GM12878 (cell line): ENCODE data around the gene CFAP57. TPM values are rescaled to one million over a fixed set of nuclear protein-coding genes. Genes with fewer than 3 reads are reported as not detected.

Experiments used
- ATAC-seq: fragments of 200-7000 bp; cut with Tn5 transposase; 3 replicates; pipeline ENCODE4 v1.9.1; 2020; ENCODE audit warnings: mild to moderate bottlenecking, moderate library complexity
- BruUV-seq: library from RNA; stranded (reverse); fragments of 400-500 nt; replicated peaks from 2 replicates; lab custom pipeline; 2021; lab: Mats Ljungman, UMichigan
- CTCF ChIA-PET: fragments of 300-600 bp; sonication (Branson Sonifier 250); formaldehyde crosslinking; extraction: SDS; loops from one replicate; lab custom pipeline; 2021; ENCODE audit warnings: inconsistent platforms; lab: Yijun Ruan, JAX
- POLR2A ChIA-PET: fragments of 350-600 bp; formaldehyde crosslinking; extraction: SDS; loops from one replicate; lab custom pipeline; 2021; ENCODE audit warnings: inconsistent platforms; lab: Charles Lee
- RAD21 ChIA-PET: fragments of 300-600 bp; sonication (Branson Sonifier 250); formaldehyde crosslinking; loops from one replicate; lab custom pipeline; 2023; ENCODE audit warnings: antibody characterized with exemption; ENCODE audit not compliant: unreplicated experiment; lab: Charles Lee
- SMC1A ChIA-PET: fragments of 300-600 bp; sonication (Branson Sonifier 250); formaldehyde crosslinking; loops from one replicate; lab custom pipeline; 2023; ENCODE audit not compliant: unreplicated experiment, uncharacterized antibody; lab: Charles Lee
- DNase-seq: peaks from one replicate; pipeline ENCODE4 v3.0.0-alpha.2; 2011; ENCODE audit warnings: low read depth, low spot score
- FAIRE-seq: peaks from 3 replicates; lab custom pipeline; 2011; peaks lifted over from hg19 to GRCh38; lab: Jason Lieb, UNC
- H2AFZ ChIP-seq: 2 replicates; pipeline ENCODE4 v1.6.0; 2011; ENCODE audit warnings: low read depth, low read length, control low read depth; ENCODE audit not compliant: control insufficient read depth
- H3K27ac ChIP-seq: 2 replicates; pipeline ENCODE4 v1.5.1; 2011; ENCODE audit warnings: control low read depth; ENCODE audit not compliant: control insufficient read depth, insufficient read depth
- H3K27me3 ChIP-seq, 2 experiments: replicated peaks in 1 of 2; 2 replicates each; pipeline versions ENCODE4 v1.6.0 to v1.6.1; 2011; ENCODE audit warnings: low read length in 1 of 2; ENCODE audit not compliant: control insufficient read depth in 2 of 2, insufficient read depth in 2 of 2
- H3K36me3 ChIP-seq, 2 experiments: 2 replicates each; pipeline ENCODE4 v1.5.1; 2011; ENCODE audit warnings: low read length in 1 of 2; ENCODE audit not compliant: control insufficient read depth in 2 of 2, insufficient read depth in 2 of 2
- H3K4me1 ChIP-seq: 2 replicates; pipeline ENCODE4 v1.6.1; 2011; ENCODE audit warnings: mild to moderate bottlenecking, low read length, moderate library complexity, mixed read lengths; ENCODE audit not compliant: control insufficient read depth, insufficient read depth
- H3K4me2 ChIP-seq: 2 replicates; pipeline ENCODE4 v1.6.0; 2011; ENCODE audit warnings: control low read depth; ENCODE audit not compliant: control insufficient read depth, insufficient read depth
- H3K4me3 ChIP-seq: fragments of 200-600 bp; sonication (generic); 2 replicates; pipeline ENCODE4 v1.5.1; 2016
- H3K79me2 ChIP-seq: 2 replicates; pipeline ENCODE4 v1.6.0; 2011; ENCODE audit warnings: low read length; ENCODE audit not compliant: control insufficient read depth, insufficient read depth
- H3K9ac ChIP-seq: 2 replicates; pipeline ENCODE4 v1.8.0; 2011; ENCODE audit warnings: low read length, control low read depth, mixed read lengths; ENCODE audit not compliant: control insufficient read depth, insufficient read depth
- H3K9me3 ChIP-seq: replicated peaks from 3 replicates; pipeline ENCODE4 v1.5.1; 2011; ENCODE audit warnings: mild to moderate bottlenecking, low read length; ENCODE audit not compliant: control insufficient read depth, insufficient read depth
- H4K20me1 ChIP-seq: 2 replicates; pipeline ENCODE4 v1.6.0; 2011; ENCODE audit not compliant: control insufficient read depth, insufficient read depth
- BCL3 ChIP-seq: IDR thresholded peaks from 2 replicates; pipeline ENCODE4 v1.6.1; 2011; ENCODE audit warnings: borderline replicate concordance, low read depth, mild to moderate bottlenecking, moderate library complexity, low read length; ENCODE audit not compliant: insufficient read depth, poor library complexity, severe bottlenecking
- GABPA ChIP-seq: IDR thresholded peaks from 2 replicates; pipeline ENCODE4 v1.6.1; 2014; ENCODE audit warnings: antibody characterized with exemption, low read depth, mild to moderate bottlenecking, inconsistent platforms
- GATAD2B ChIP-seq: fragments of 450-650 bp; conservative IDR thresholded peaks from 2 replicates; pipeline ENCODE4 v1.6.1; 2017; ENCODE audit warnings: low read depth, mild to moderate bottlenecking, moderate library complexity
- HDGF ChIP-seq: fragments of 450-650 bp; IDR thresholded peaks from 2 replicates; pipeline ENCODE4 v1.6.1; 2016; ENCODE audit warnings: antibody characterized with exemption
- KAT2A ChIP-seq: conservative IDR thresholded peaks from 2 replicates; pipeline ENCODE4 v1.6.1; 2011; ENCODE audit warnings: low read depth, low read length; ENCODE audit not compliant: control insufficient read depth
- KLF5 ChIP-seq: fragments of 450-650 bp; IDR thresholded peaks from 2 replicates; pipeline ENCODE4 v1.6.1; 2014; ENCODE audit warnings: mild to moderate bottlenecking; ENCODE audit not compliant: partially characterized antibody
- NFIC ChIP-seq: IDR thresholded peaks from 2 replicates; pipeline ENCODE4 v1.6.1; 2012; ENCODE audit warnings: low read depth, mild to moderate bottlenecking, inconsistent platforms, low read length, moderate library complexity
- PAX8 ChIP-seq: fragments of 450-650 bp; IDR thresholded peaks from 2 replicates; pipeline ENCODE4 v1.6.1; 2017; ENCODE audit warnings: mild to moderate bottlenecking, moderate library complexity
- RB1 ChIP-seq: fragments of 450-650 bp; formaldehyde crosslinking; IDR thresholded peaks from 2 replicates; pipeline ENCODE4 v1.6.1; 2017; ENCODE audit warnings: mild to moderate bottlenecking, borderline replicate concordance
- RUNX3 ChIP-seq: IDR thresholded peaks from 2 replicates; pipeline ENCODE4 v1.6.1; 2012; ENCODE audit warnings: low read length, inconsistent platforms
- TCF7 ChIP-seq: IDR thresholded peaks from 2 replicates; pipeline ENCODE4 v1.6.1; 2014; ENCODE audit warnings: antibody characterized with exemption, borderline replicate concordance
- ZSCAN29 ChIP-seq: fragments of 450-650 bp; IDR thresholded peaks from 2 replicates; pipeline ENCODE4 v1.6.1; 2017; ENCODE audit warnings: mild to moderate bottlenecking, moderate library complexity
- WGBS: methylation state at CpG from one replicate; pipeline ENCODE4 v1.1.6; 2016; ENCODE audit warnings: low lambda C conversion rate; ENCODE audit not compliant: insufficient replicate concordance, insufficient coverage; ENCODE audit errors: missing lambda C conversion rate; 5-methylcytosine and 5-hydroxymethylcytosine counted together
- in situ Hi-C: fragments of 300-500 bp; cut with MboI; formaldehyde crosslinking; loops from 9 replicates; pipeline ENCODE4 v1.14.3; 2018; ENCODE audit warnings: mixed read lengths
- intact Hi-C: fragments of 100-400 bp; cut with micrococcal nuclease; formaldehyde crosslinking; loops from one replicate; pipeline ENCODE4 v1.14.2; 2022; ENCODE audit not compliant: unreplicated experiment
- polyA plus RNA-seq, 11 experiments: library from polyadenylated mRNA; depleted of rRNA in 4 of 11; unstranded in 6 of 11; stranded (reverse) in 5 of 11; fragments of >200 nt; fragmentation: Nextera tagmentation in 4 of 11; fragmentation: Illumina TruSeq in 1 of 11; extraction: Ambion mirVana in 4 of 11; extraction: Trizol in 1 of 11; gene quantifications; 1 replicate in 1 of 11; 2 replicates in 10 of 11; pipeline versions ENCODE4 v1.2.1 to v1.2.3, GENCODE V29; 2011 to 2016; ENCODE audit warnings: inconsistent platforms in 2 of 11, missing spikeins in 2 of 11, low read depth in 1 of 11
- total RNA-seq, 4 experiments: library from RNA; depleted of rRNA in 3 of 4; stranded (reverse); fragments of >200 nt in 3 of 4; fragmentation: Illumina TruSeq in 1 of 4; extraction: Trizol in 1 of 4; gene quantifications; 2 replicates each; pipeline versions ENCODE4 v1.2.1 to v1.2.3, GENCODE V29; 2013 to 2021
- TF ChIP-seq, protein P1 (sequence below): IDR thresholded peaks from 2 replicates; pipeline ENCODE4 v1.6.1; 2012; ENCODE audit warnings: improper control_type of control experiment, low read depth, low read length; ENCODE audit not compliant: insufficient replicate concordance

CFAP57 gene
- total and polyA plus RNA-seq, 10 of the 15 experiments (the other 5 are each of a cell fraction or from before 2014, with no cell fraction given) = 0.45 to 4.8 (median 1.3) TPM

- H3K36me3 ChIP-seq = no peaks in the 10 kb centered on the region
- no peak overlapping the region for H3K4me3 ChIP-seq
- in situ Hi-C loops = no loop called here
- no peak overlapping the region for H2AFZ ChIP-seq
- WGBS = 89% methylated on average over 8 of the region's 8 CpGs
- CTCF ChIA-PET = interaction anchor here (0.7 to 4.3 kb wide), 5 partner anchors 9 to 63 kb away, joined by 3 to 19 read pairs (median 5); partner anchors contain the start of gene C1orf210
- H3K4me1 ChIP-seq = peaks cover 13% of the 10 kb centered on the region
- no peak overlapping the region for H3K4me2 ChIP-seq
- TF ChIP-seq BCL3 = no peak
- no peak for TF ChIP-seq RUNX3
- no peak for TF ChIP-seq ZSCAN29
- no peak for TF ChIP-seq TCF7
- TF ChIP-seq RB1 = no peak
- no peak for TF ChIP-seq KLF5
- TF ChIP-seq HDGF = no peak
- no peak for TF ChIP-seq GABPA
- TF ChIP-seq, protein P1, sequence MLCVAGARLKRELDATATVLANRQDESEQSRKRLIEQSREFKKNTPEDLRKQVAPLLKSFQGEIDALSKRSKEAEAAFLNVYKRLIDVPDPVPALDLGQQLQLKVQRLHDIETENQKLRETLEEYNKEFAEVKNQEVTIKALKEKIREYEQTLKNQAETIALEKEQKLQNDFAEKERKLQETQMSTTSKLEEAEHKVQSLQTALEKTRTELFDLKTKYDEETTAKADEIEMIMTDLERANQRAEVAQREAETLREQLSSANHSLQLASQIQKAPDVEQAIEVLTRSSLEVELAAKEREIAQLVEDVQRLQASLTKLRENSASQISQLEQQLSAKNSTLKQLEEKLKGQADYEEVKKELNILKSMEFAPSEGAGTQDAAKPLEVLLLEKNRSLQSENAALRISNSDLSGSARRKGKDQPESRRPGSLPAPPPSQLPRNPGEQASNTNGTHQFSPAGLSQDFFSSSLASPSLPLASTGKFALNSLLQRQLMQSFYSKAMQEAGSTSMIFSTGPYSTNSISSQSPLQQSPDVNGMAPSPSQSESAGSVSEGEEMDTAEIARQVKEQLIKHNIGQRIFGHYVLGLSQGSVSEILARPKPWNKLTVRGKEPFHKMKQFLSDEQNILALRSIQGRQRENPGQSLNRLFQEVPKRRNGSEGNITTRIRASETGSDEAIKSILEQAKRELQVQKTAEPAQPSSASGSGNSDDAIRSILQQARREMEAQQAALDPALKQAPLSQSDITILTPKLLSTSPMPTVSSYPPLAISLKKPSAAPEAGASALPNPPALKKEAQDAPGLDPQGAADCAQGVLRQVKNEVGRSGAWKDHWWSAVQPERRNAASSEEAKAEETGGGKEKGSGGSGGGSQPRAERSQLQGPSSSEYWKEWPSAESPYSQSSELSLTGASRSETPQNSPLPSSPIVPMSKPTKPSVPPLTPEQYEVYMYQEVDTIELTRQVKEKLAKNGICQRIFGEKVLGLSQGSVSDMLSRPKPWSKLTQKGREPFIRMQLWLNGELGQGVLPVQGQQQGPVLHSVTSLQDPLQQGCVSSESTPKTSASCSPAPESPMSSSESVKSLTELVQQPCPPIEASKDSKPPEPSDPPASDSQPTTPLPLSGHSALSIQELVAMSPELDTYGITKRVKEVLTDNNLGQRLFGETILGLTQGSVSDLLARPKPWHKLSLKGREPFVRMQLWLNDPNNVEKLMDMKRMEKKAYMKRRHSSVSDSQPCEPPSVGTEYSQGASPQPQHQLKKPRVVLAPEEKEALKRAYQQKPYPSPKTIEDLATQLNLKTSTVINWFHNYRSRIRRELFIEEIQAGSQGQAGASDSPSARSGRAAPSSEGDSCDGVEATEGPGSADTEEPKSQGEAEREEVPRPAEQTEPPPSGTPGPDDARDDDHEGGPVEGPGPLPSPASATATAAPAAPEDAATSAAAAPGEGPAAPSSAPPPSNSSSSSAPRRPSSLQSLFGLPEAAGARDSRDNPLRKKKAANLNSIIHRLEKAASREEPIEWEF = no peak
- no peak for TF ChIP-seq KAT2A
- TF ChIP-seq PAX8 = no peak
- no peak for TF ChIP-seq GATAD2B
- no peak for TF ChIP-seq NFIC
- TF ChIP-seq, all 136 proteins: peak for 0
- ChIA-PET SMC1A (interaction anchor here (1.1 to 5.9 kb wide), 8 partner anchors 14 to 74 kb away, joined by 3 to 40 read pairs (median 4); partner anchors contain the start of genes CDC20 and ELOVL1), RAD21 (interaction anchor here (0.9 to 4.7 kb wide), 14 partner anchors 10 to 160 kb away, joined by 3 to 30 read pairs (median 4); partner anchors contain the start of genes CDC20, ELOVL1 and HYI), POLR2A (interaction anchor here (0.6 to 3.0 kb wide), 6 partner anchors 9 to 355 kb away, joined by 3 to 11 read pairs (median 3); partner anchors contain the start of genes C1orf210 and KDM4A)
- intact Hi-C loops = loop anchor here (2.0 to 5.0 kb wide), 2 partner anchors 56 to 73 kb away; partner anchors contain the start of gene ELOVL1
- Histone ChIP-seq H4K20me1 (no peaks in the 10 kb centered on the region), H3K27me3 (no peaks in the 10 kb centered on the region), H3K27ac (no peak overlapping the region), H3K9ac (no peak overlapping the region), H3K9me3 (no peaks in the 10 kb centered on the region), H3K79me2 (no peaks in the 10 kb centered on the region)
- ATAC-seq = no peak
- FAIRE-seq = no peak
- BruUV-seq = no TSS peak
- DNase-seq = no peak
Measured at GRCh38 chr1:43294761-43295160, 122.6 kb downstream of the CFAP57 start.
